Neuronal stem cell (in vitro differentiated cells): ENCODE results near the gene PTGR3.

Source experiments
- DNase-seq: peaks from one replicate; pipeline ENCODE4 v3.0.0-alpha.2; 2013; ENCODE audit warnings: low spot score
- H2AFZ ChIP-seq: one replicate; pipeline ENCODE4 v1.6.1; 2013; ENCODE audit warnings: mild to moderate bottlenecking, low read length, inconsistent platforms
- H2AK5ac ChIP-seq: 2 replicates; pipeline ENCODE4 v1.6.1; 2013; ENCODE audit warnings: low read depth, mild to moderate bottlenecking, inconsistent platforms, low read length, moderate library complexity, mixed read lengths
- H2BK120ac ChIP-seq: 2 replicates; pipeline ENCODE4 v1.6.1; 2013; ENCODE audit warnings: low read depth, mild to moderate bottlenecking, inconsistent platforms, low read length, moderate library complexity, mixed read lengths
- H2BK12ac ChIP-seq: one replicate; pipeline ENCODE4 v1.6.1; 2013; ENCODE audit warnings: low read length, inconsistent platforms
- H2BK15ac ChIP-seq: 2 replicates; pipeline ENCODE4 v1.6.1; 2013; ENCODE audit warnings: mild to moderate bottlenecking, low read length, inconsistent platforms, mixed read lengths
- H2BK5ac ChIP-seq: one replicate; pipeline ENCODE4 v1.6.1; 2013; ENCODE audit warnings: inconsistent platforms, mild to moderate bottlenecking, low read length, moderate library complexity
- H3K14ac ChIP-seq: one replicate; pipeline ENCODE4 v1.6.1; 2013; ENCODE audit warnings: low read length, inconsistent platforms
- H3K18ac ChIP-seq: 2 replicates; pipeline ENCODE4 v1.6.1; 2013; ENCODE audit warnings: low read length, inconsistent platforms
- H3K23ac ChIP-seq: 2 replicates; pipeline ENCODE4 v1.6.1; 2013; ENCODE audit warnings: low read depth, mild to moderate bottlenecking, mixed read lengths, low read length, inconsistent platforms; ENCODE audit not compliant: poor library complexity
- H3K27ac ChIP-seq: replicated peaks from 3 replicates; pipeline ENCODE4 v1.5.1; 2013; ENCODE audit warnings: low read length, inconsistent platforms
- H3K27me3 ChIP-seq, 3 experiments: 2 replicates each; pipeline ENCODE4 v1.6.1; 2013; ENCODE audit warnings: low read length in 3 of 3, mild to moderate bottlenecking in 2 of 3, inconsistent platforms in 1 of 3, low read depth in 1 of 3, mixed read lengths in 1 of 3, moderate library complexity in 1 of 3; ENCODE audit not compliant: control insufficient read depth in 3 of 3, insufficient read depth in 3 of 3
- H3K36me3 ChIP-seq, 2 donors: replicated peaks in 1 of 2; 2 replicates each; pipeline ENCODE4 v1.6.1; 2013; ENCODE audit warnings: low read length in 2 of 2; ENCODE audit not compliant: control insufficient read depth in 2 of 2, insufficient read depth in 2 of 2
- H3K4ac ChIP-seq: 2 replicates; pipeline ENCODE4 v1.6.1; 2013; ENCODE audit warnings: inconsistent platforms, mild to moderate bottlenecking, low read length, moderate library complexity
- H3K4me1 ChIP-seq, 2 donors: 1 replicate in 1 of 2; 2 replicates in 1 of 2; pipeline ENCODE4 v1.6.1; 2013; ENCODE audit warnings: low read length in 2 of 2, low read depth in 1 of 2; ENCODE audit not compliant: control insufficient read depth in 2 of 2, insufficient read depth in 1 of 2
- H3K4me2 ChIP-seq: one replicate; pipeline ENCODE4 v1.6.1; 2013; ENCODE audit warnings: mild to moderate bottlenecking, low read length, inconsistent platforms; ENCODE audit not compliant: insufficient read depth, poor library complexity, severe bottlenecking
- H3K4me3 ChIP-seq, 2 donors: 2 replicates each; pipeline ENCODE4 v1.5.1; 2013; ENCODE audit warnings: low read length in 2 of 2, mild to moderate bottlenecking in 2 of 2, inconsistent platforms in 1 of 2, moderate library complexity in 1 of 2
- H3K79me1 ChIP-seq: one replicate; pipeline ENCODE4 v1.6.1; 2013; ENCODE audit warnings: low read depth, mild to moderate bottlenecking, inconsistent platforms, low read length, moderate library complexity
- H3K9ac ChIP-seq: one replicate; pipeline ENCODE4 v1.6.1; 2013; ENCODE audit warnings: mild to moderate bottlenecking, low read depth, low read length, inconsistent platforms; ENCODE audit not compliant: poor library complexity
- H3K9me3 ChIP-seq, 2 donors: replicated peaks in 1 of 2; 2 replicates each; pipeline versions ENCODE3 to v1.6.1; 2013; ENCODE audit warnings: low read length in 2 of 2, mild to moderate bottlenecking in 2 of 2, inconsistent platforms in 1 of 2, low read depth in 1 of 2, mixed read lengths in 1 of 2, moderate library complexity in 1 of 2; ENCODE audit not compliant: control insufficient read depth in 2 of 2, insufficient read depth in 1 of 2
- H4K8ac ChIP-seq: one replicate; pipeline ENCODE4 v1.6.1; 2013; ENCODE audit warnings: low read depth, mild to moderate bottlenecking, inconsistent platforms, low read length, moderate library complexity
- H4K91ac ChIP-seq: one replicate; pipeline ENCODE4 v1.6.1; 2013; ENCODE audit warnings: low read length, low read depth, mild to moderate bottlenecking, inconsistent platforms; ENCODE audit not compliant: poor library complexity
- WGBS, 2 donors: extraction: QIAGEN DNeasy Blood & Tissue Kit; methylation state at CpG; one replicate each; pipeline ENCODE4 v1.1.7; 2013; ENCODE audit warnings: missing lambda C conversion rate in 2 of 2, mixed read lengths in 1 of 2; ENCODE audit not compliant: insufficient read length in 2 of 2, insufficient replicate concordance in 1 of 2; ENCODE audit errors: extremely low coverage in 2 of 2; 5-methylcytosine and 5-hydroxymethylcytosine counted together

PTGR3 gene

DNA sequence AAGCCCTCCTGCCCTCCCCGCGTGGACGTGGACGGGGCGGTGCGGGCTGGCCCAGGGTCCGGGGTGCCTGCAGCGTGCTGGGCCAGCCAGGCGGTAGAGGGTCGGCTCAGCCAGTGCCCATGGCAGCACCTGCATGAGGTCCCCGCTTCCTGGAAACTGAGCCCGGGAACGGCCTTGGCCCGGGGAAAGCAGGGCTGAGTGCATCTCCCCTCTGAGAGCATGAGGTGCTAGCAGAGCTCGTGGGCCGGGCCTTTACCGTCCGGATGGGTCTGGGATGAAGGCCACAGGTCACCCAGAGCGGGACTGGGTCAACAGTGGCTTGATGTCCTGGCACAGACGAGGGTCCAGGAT lies 41.5 kb upstream of the PTGR3 start:
- no peak overlapping the region for H3K27ac ChIP-seq
- no peaks in the 10 kb centered on the region for H3K79me1 ChIP-seq
- H3K9ac ChIP-seq, result no peak overlapping the region
- H2AFZ ChIP-seq, result no peak overlapping the region
- no peak overlapping the region for H4K8ac ChIP-seq
- H2BK12ac ChIP-seq, result no peak overlapping the region
- DNase-seq, result no peak
- peak overlapping the region; percentile 93 for H2AK5ac ChIP-seq
- no peaks in the 10 kb centered on the region for H3K9me3 ChIP-seq
- H3K4me3 ChIP-seq, result no peak overlapping the region
- H3K4me1 ChIP-seq, result no peaks in the 10 kb centered on the region
- peak overlapping the region; percentile 40 for H3K23ac ChIP-seq
- peak overlapping the region; percentile 78 for H2BK15ac ChIP-seq
- H3K14ac ChIP-seq, result no peak overlapping the region
- H2BK120ac ChIP-seq, result no peak overlapping the region
- no CpG with 5 or more reads among the region's 20 CpGs for WGBS, 2 donors
- no peak overlapping the region for H2BK5ac ChIP-seq
- H3K27me3 ChIP-seq, result no peaks in the 10 kb centered on the region
- H3K4me2 ChIP-seq, result no peak overlapping the region
- H4K91ac ChIP-seq, result no peak overlapping the region
- peak overlapping the region; percentile 64 for H3K18ac ChIP-seq
- no peak overlapping the region for H3K4ac ChIP-seq
- no peaks in the 10 kb centered on the region for H3K36me3 ChIP-seq

DNA sequence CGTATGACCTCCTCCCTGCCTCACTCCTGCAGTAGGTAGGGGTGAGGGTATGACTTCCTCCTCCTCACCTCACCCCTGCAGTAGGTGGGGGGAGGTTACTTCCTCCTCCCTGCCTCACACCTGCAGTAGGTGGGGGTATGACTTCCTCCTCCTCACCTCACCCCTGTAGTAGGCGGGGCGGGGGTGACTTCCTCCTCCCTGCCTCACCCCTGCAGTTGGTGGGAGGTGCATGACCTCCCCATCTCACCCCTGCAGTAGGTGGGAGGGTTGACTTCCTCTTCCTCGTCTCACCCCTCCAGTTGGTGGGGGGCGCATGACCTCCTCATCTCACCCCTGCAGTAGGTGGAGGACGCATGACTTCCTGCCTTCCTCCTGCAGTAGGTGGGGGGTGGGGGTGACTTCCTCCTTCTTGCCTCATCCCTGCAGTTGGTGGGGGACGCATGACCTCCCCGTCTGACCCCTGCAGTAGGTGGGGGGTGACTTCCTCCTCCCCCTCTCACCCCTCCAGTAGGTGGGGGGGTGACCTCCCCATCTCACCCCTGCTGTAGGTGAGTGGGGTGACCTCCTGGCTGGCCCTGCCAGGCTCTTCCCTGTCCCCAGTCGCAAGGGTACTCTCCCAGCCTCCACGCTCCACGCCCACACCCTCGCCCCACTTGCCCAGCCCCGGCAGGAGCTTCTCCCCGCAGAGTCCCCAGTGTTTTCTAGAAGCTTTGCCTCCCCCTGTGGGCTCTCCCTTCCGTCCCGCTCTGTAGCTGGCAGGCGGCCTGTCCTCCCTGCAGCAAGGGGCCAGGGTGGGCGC lies 40.9 kb upstream of the PTGR3 start:
- WGBS, 2 donors, result no CpG with 5 or more reads among the region's 18 CpGs
- H2BK12ac ChIP-seq, result no peak overlapping the region
- no peak overlapping the region for H4K91ac ChIP-seq
- no peak overlapping the region for H3K4me3 ChIP-seq
- H2AK5ac ChIP-seq, result peak overlapping the region; percentile 93
- H3K9me3 ChIP-seq, result no peaks in the 10 kb centered on the region
- H2BK120ac ChIP-seq, result no peak overlapping the region
- H3K36me3 ChIP-seq, result no peaks in the 10 kb centered on the region
- no peak overlapping the region for H2AFZ ChIP-seq
- H3K4ac ChIP-seq, result no peak overlapping the region
- H2BK15ac ChIP-seq, result peak overlapping the region; percentile 78
- no peak overlapping the region for H3K27ac ChIP-seq
- no peak overlapping the region for H3K4me2 ChIP-seq
- H3K23ac ChIP-seq, result peak overlapping the region; percentile 40
- no peaks in the 10 kb centered on the region for H3K27me3 ChIP-seq
- no peaks in the 10 kb centered on the region for H3K4me1 ChIP-seq
- no peak overlapping the region for H2BK5ac ChIP-seq
- H3K9ac ChIP-seq, result peak overlapping the region; percentile 66
- peak overlapping the region; percentile 40 for H3K14ac ChIP-seq
- no peaks in the 10 kb centered on the region for H3K79me1 ChIP-seq
- no peak overlapping the region for H4K8ac ChIP-seq
- peak overlapping the region; percentile 48 for H3K18ac ChIP-seq
- DNase-seq, result no peak

DNA sequence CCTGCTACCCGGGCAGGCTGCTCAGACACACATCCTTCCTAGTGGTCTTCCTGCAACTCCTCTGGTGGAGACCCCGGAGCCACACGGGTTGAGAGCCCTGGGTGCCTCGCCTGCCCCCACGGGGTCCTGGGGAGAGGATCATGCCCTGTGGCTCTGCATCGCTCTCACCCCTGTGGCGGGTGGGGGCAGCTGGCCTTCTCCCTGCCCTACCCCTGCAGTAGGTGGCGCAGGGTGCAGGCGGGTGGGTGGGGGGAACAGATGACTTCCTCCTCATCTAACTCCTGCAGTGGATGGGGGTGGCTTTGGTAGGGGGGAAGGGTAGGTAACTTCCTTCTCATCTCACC lies 40.2 kb upstream of the PTGR3 start:
- Histone ChIP-seq H3K4me3 (no peak overlapping the region), H3K18ac (peak overlapping the region; percentile 71), H3K27ac (no peak overlapping the region), H2BK15ac (no peak overlapping the region), H2BK120ac (no peak overlapping the region), H2AK5ac (peak overlapping the region; percentile 26), H3K9ac (no peak overlapping the region), H2BK5ac (no peak overlapping the region), H3K79me1 (no peaks in the 10 kb centered on the region), H3K36me3 (no peaks in the 10 kb centered on the region), H3K4me1 (no peaks in the 10 kb centered on the region), H3K27me3 (no peaks in the 10 kb centered on the region), H3K14ac (peak overlapping the region; percentile 17), H2AFZ (no peak overlapping the region), H2BK12ac (no peak overlapping the region), H3K9me3 (no peaks in the 10 kb centered on the region), H3K4me2 (no peak overlapping the region), H3K23ac (no peak overlapping the region), H4K8ac (no peak overlapping the region), H3K4ac (no peak overlapping the region), H4K91ac (no peak overlapping the region)
- no peak for DNase-seq
- no CpG with 5 or more reads among the region's 9 CpGs for WGBS, 2 donors

DNA sequence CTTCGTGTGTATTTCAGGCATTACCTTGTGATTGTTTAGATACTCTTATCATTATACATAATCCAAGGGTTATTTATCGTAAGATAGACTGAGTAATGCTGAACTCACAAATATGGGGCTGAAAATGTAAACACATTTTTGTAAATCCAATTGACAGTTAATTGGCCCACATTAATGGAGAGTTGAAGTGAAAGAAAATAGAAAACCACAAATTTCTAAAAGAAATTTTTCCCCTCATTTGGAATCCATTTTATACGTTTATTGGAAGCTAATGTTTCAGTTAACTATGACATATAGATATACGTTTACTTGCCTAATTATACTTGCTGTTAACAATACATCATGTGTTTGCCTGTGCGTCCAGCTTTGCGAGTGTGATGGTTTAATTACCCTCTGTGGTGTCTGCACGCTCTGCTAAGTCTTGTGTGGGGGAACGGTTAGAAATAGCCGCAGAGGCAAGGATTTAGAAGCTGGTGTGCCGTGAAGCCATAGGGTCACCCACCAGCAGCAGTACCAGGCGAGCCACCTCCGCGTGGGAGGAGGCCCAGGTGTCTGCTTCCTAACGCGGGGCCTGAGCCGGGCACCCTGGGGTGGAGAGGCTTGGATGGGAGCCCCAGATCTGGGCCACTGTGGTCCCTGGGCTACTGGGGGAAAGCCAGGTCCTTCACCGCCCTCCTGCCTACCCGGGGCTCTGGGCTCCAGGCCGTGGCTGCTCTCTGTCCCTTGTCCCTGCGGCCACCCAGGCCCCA lies 39.7 kb upstream of the PTGR3 start:
- Histone ChIP-seq H2AK5ac (peak overlapping the region; percentile 70), H3K4me3 (no peak overlapping the region), H3K36me3 (no peaks in the 10 kb centered on the region), H3K14ac (peak overlapping the region; percentile 17), H3K18ac (peak overlapping the region; percentile 71), H4K91ac (no peak overlapping the region), H3K9ac (no peak overlapping the region), H3K4me2 (no peak overlapping the region), H2AFZ (no peak overlapping the region), H3K27me3 (no peaks in the 10 kb centered on the region), H4K8ac (no peak overlapping the region), H3K79me1 (no peaks in the 10 kb centered on the region), H3K9me3 (no peaks in the 10 kb centered on the region), H2BK5ac (no peak overlapping the region), H2BK120ac (no peak overlapping the region), H3K23ac (no peak overlapping the region), H3K4me1 (no peaks in the 10 kb centered on the region), H2BK12ac (no peak overlapping the region), H3K4ac (no peak overlapping the region), H3K27ac (no peak overlapping the region), H2BK15ac (no peak overlapping the region)
- no CpG with 5 or more reads among the region's 20 CpGs for WGBS, 2 donors
- DNase-seq, result no peak
